DLD1 (cell line): Measurements from ENCODE around the gene ARF5.

ENCODE experiments used
- in situ Hi-C: cut with HindIII; loops from 2 replicates; pipeline ENCODE4 v1.10.0; 2017; ENCODE audit warnings: low sequenced_read_pairs

The ARF5 gene

DNA sequence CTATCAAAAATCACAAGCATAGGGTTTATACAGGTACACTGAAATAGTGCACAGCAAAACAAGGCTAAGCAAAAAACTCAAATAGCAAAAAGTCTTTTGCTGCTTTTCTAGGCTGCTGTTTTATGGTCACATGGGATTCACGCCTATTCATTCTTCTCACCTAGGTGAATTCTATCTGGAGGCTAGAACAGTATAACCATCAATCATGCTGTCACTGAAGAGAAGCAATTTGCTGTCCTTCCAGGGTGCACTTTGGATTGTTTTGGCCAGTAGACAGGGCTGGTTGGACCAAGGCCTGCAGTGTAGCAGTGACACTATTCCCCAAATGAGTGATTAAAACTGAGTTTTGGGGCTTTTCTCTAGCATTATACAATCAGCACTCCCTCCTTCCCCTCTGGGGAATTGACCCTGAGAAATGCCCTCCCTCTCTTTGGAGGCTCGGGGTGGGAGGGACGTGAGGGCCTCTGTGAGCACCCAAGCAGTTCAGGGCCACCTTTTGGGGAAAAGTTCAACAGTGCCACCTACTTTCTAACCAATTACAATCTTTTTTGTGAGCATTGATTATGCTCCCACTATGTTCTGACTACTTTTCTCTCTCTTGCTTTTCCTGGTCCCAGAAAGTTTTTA, 47.6 kb downstream of the ARF5 start:
- in situ Hi-C loops = no loop called here

DNA sequence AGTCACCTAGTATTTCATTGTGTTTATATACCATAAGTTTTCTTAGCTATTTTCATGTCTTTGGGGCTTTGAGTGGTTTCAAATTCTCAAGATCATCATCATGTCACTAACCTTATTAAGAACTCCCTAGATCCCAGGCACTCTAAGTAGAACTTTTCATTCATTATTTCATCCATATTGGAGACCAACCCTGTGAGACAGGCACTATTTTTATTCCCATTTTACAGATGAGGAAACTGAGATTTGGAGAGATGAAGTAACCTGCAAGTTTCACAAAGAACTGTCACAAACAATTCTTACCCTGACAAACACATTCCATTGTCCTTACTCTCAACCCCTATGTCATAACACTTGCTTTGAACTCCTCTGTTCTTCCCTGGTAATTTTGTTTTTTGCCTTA, 50.0 kb downstream of the ARF5 start:
- in situ Hi-C loops = no loop called here
